ENCODE data around the gene DBN1.

DBN1 gene

DNA sequence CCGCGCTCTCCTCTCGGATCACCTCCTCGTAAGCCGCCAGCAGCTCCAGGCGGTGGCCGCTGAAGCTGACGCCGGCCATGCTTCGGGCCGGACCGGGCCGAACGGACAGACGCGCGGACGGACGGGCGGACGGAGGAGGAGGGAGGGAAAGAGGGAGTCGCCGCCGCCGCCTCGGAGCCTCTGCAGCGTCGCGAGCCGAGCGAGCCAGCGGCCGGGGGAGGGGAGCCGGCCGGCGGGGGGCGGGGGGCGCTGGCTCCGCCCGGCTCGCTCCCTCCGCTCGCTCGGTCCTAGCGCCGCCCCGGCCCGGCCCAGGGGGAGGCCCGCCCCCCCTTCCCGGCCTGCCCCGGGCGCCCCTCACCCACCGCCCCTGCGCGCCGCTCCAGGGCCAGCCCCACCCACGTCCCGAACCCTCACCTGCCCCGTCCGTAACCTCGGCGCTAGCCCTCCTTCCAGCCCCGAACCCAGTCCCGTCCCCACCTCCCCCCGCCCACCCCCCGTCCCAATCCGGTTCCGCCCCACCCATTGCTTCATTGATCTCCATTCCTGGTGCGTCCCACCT lies at the start of gene DBN1:
Gene DBN1 (minus strand): TSS at position 192 of the 559 bp plus-strand sequence. CDS start 113 bp downstream, at position 79.
- DNase-seq (ENCODE audit: low read depth in 2 of 2), result no peak

- DNase-seq (ENCODE audit: low read depth in 2 of 2), result no peak
These were observed 47.6 kb upstream of the DBN1 start for GRCh38 chr5:177520916-177521513.

DNA sequence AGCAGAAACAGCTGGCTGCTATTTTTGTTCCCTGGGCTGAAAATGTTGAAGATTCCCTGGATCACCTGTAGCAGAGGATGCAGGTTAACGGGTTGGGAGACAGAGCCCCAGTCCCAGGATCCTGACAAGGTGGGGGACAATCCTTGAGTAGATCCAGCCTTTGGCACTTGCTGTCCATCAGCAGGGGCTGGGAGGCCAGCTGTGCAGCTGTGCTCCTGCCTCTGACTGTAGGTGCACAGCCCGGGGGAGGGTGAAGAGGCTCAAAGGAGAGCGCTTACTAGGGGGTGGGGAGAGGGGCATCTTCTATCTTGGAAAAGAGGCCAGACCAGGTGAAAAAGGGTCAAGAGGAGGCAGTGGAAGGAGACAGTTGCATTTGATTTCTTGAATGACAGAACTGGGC lies 46.8 kb upstream of the DBN1 start:
- DNase-seq (ENCODE audit: low read depth in 2 of 2), result no peak

- no peak for DNase-seq (ENCODE audit: low read depth in 2 of 2)
These were observed 46.2 kb upstream of the DBN1 start for GRCh38 chr5:177519463-177520235.

DNA sequence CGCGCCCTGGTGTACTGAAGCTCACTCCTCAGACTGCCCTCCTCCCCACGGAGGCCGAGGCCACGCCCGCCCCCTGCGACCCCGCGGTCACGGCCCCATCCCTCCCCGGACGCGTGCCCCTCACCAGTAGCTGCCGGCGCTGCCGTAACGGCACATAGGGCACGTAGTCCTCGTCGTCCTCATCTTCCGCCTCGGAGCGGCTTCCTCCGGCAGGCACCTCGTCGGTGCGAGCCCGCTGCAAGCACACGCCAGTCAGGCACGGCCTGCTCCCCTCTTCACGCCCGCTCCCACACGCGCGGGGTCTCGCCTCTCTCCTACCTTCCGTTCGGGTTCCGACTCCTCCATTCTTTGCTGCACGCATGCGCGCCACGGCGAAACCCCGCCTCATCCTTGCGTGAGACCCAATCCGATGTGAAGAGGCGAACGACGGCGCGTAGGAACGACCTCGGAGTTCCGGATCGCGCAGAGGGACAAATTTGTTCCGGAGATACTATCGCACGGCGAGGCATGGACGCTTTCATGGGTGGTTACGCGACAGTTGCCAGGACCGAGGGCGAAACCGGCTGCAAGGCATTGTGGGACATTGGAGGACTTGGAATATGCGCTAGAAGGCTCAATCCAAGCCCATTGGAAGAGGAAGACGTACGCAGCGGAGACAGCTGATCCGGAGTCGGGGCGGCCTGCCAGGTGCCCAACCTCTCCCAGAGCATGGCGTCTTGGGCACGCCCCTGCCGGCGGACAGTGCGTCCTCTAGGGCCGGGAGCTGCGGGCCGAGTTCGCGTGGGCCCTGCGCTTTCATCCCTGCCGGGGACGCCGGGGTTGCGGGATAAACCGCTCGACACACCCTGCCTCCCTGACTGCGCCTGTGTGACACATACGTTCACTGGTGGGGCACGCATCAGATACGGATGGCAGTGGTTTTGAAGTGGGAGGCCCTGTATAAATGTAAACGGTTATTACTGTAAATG lies 43.5 kb upstream of the DBN1 start, which contains the start of gene DDX41:
Gene DDX41 (minus strand): TSS at position 361 of the 968 bp plus-strand sequence. CDS start 16 bp downstream, at position 345.
- DNase-seq (ENCODE audit: low read depth in 2 of 2), result peak; percentile 90 to 91

DNA sequence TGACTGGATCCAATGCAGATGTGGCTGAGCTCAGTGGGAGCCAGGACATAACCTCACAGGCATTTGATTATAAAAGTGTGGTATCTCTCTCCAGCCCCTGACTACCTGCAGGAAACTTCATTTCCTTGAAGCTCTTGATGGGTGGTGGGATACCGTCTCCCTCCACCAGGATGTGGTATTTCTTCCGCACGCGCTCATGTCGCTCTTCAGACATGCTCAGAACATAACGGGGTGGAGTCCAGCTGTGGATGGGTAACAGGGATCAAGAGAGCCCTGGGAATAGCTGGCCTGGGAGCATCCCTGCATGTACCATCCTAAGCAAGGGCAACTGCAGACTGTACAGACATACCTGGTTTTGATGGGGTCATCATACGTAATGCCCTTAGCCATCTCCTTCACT lies 42.1 kb upstream of the DBN1 start:
- no peak for DNase-seq (ENCODE audit: low read depth in 2 of 2)

- no peak for DNase-seq (ENCODE audit: low read depth in 2 of 2)
These were observed 41.1 kb upstream of the DBN1 start for GRCh38 chr5:177514541-177514940.

DNA sequence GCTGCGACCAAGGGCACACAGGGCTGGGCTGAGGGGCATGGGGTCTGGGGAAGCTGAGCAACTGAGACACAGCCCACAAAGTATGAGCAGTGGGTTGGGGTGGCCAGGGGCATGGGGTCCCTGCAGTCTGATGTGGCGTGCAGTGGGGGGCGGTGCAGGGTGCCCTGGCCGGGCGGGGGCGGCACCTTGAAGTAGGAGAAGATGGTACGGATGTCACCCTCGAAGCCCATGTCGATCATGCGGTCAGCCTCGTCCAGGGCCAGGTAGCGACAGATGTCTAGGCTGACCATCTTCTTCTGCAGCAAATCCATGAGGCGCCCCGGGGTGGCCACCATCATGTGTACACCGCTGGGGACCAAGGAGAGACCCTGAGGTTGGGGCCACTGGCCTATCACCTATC lies 40.1 kb upstream of the DBN1 start:
- no peak for DNase-seq (ENCODE audit: low read depth in 2 of 2)

GRCh38 chr5:177512736-177513380 lies 39.4 kb upstream of the DBN1 start:
- DNase-seq (ENCODE audit: low read depth in 2 of 2), result no peak

DNA sequence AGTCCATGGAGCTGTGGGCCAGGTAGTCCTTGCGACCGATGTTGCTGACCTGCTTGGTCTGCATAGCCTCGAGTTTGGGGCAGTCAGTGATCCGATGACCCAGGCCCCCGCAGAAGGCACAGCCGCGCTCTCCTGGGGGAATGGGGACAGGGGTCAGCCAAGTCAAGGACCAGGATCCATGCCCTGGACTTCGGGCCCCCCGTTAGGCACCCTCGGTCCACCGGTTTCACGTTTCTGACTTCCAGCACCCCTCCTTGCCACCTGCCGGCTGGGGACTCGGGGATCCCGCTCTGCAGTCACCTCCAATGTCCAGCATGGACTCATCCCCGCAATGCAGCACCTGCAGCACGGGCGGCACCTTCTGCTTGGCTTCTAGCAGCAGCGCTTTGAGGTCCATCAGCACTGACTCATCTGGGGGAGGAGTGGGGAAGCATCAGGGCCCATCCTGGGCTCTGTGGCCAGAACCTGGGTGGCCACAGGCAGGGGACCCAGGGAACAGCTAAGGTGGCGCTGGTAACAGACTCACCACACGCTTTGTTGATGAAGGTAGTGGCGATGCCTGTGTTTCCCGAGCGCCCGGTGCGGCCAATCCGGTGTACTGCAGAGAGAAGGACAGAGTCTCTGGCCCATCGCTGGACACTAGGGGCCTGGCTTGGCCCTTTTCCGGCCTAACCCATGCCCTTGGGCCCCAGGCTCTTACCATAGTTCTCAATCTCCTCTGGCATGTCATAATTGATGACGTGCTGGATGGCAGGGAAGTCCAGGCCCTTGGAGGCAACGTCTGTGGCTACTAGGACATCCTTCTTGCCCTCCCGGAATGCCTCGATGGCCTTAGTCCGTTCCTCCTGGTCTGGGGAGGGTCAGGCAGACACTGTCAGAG lies 38.6 kb upstream of the DBN1 start:
- DNase-seq (ENCODE audit: low read depth in 2 of 2), result no peak

GRCh38 chr5:177511181-177511580 lies 37.7 kb upstream of the DBN1 start:
- DNase-seq (ENCODE audit: low read depth in 2 of 2), result no peak

- DNase-seq (ENCODE audit: low read depth in 2 of 2), result no peak
These were observed 37.2 kb upstream of the DBN1 start for GRCh38 chr5:177510567-177511053.

DNA sequence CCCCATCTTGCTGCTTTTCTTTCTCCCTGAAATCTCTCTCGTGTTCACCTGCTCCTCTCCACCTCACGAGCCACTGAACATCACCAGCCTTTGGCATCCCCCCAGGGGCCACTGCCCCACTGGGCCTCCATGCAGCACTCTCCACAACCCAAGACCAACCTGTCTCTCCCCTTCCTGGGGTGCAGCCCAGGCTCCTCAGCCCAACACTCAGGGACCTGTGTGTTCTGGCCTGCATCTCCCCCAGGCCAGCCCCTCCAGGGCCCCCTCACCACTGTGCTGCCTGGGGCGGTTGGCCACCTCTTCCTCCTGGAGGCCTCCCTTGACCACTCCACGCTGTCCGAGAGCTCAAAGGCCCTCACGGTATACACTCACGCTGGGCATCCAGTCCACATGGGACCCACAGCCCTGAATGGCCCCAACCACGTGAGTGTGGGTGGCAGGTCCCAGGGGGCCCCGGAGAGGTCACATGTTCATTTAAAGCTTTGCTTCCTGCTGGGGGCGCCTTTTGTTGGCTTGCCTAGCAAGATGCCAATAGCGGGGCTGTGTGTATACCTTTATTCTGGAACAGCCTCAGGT lies 36.6 kb upstream of the DBN1 start:
- DNase-seq (ENCODE audit: low read depth in 2 of 2), result no peak

GRCh38 chr5:177509381-177509951 lies 36.0 kb upstream of the DBN1 start, which contains the start of gene DOK3:
DOK3 (minus strand) TSS chr5:177509826; CDS start chr5:177509540, 286 bp downstream.
- DNase-seq (ENCODE audit: low read depth in 2 of 2), result no peak

DNA sequence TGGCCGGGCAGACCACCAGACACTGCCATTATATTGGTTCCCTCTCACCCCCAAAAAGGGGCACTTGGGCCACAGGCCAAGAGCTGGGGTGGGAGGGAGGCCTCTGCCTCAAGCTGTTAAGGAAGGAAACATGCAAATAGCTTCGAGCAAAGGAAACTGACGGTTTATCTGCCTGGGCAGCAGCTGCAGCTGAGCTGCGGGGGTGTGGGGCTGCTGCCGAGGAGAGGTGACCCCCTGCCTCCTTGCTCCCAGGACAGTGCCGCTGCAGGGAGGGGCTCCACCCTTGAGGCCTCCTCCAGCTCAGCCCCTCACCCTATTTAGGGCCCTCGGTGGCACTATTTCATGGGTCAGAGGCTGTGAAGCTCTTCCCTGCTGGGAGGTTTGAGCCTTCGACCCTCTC lies 35.4 kb upstream of the DBN1 start:
- no peak for DNase-seq (ENCODE audit: low read depth in 2 of 2)

GRCh38 chr5:177508221-177508611 lies 34.8 kb upstream of the DBN1 start:
- DNase-seq (ENCODE audit: low read depth in 2 of 2), result no peak

GRCh38 chr5:177507596-177508220 lies 34.3 kb upstream of the DBN1 start:
- DNase-seq (ENCODE audit: low read depth in 2 of 2), result no peak

GRCh38 chr5:177507165-177507564 lies 33.7 kb upstream of the DBN1 start:
- DNase-seq (ENCODE audit: low read depth in 2 of 2), result no peak

DNA sequence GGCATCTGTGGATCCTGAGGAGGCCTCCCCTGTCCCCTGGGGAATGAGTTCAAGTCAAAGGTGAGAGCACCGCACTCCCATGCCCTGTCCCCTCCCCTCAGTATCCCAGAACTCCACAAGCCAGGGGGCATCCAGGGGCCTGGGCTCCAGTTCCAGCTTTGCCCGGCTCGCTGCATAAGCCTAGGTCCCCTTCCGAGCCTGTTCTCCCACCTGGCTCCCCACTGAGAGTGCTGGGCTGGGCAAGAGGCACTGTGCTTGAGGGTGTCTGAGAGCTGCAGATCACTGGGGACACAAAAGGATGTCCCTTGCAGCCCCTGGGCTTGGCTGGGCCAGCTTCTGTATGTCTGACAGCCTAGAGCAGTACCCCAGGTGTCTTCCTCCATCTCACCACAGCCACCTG lies 31.6 kb upstream of the DBN1 start:
- no peak for DNase-seq (ENCODE audit: low read depth in 2 of 2)
